ENCODE data around the gene PTGR3. TPM values are rescaled to one million over a fixed set of nuclear protein-coding genes. Genes with fewer than 3 reads are reported as not detected.

PTGR3 gene
- total RNA-seq, 1 experiment from 2014 or later, result 9.3 TPM

GRCh38 chr18:75214766-75215510 is 6.0 kb upstream of the PTGR3 start:
- Histone ChIP-seq H3K4me1 (peaks cover 8% of the 10 kb centered on the region; the same call in 1 of the 2 replicates), H3K9me3 (no peaks in the 10 kb centered on the region), H3K27me3 (replicated peaks; ENCODE audit: control insufficient read depth, insufficient read depth, low read length) (no peaks in the 10 kb centered on the region), H3K36me3 (ENCODE audit: control insufficient read depth, insufficient read depth, low read length) (no peaks in the 10 kb centered on the region), H3K4me3 (ENCODE audit: low read depth, low read length) (no peak overlapping the region)
- POLR2A ChIA-PET, result no interaction called here
- no TSS peak for BruUV-seq (replicated peaks)
- H3K27me3 Mint-ChIP-seq (ENCODE audit: insufficient read depth, unreplicated experiment), result no peaks in the 10 kb centered on the region
- H3K36me3 Mint-ChIP-seq (ENCODE audit: insufficient read depth, unreplicated experiment), result peaks cover 13% of the 10 kb centered on the region
- no peak overlapping the region for H3K4me3 Mint-ChIP-seq (ENCODE audit: unreplicated experiment)
- H3K4me1 Mint-ChIP-seq (ENCODE audit: low read depth, unreplicated experiment), result no peaks in the 10 kb centered on the region
- CTCF ChIA-PET, result no interaction called here
- no peak for TF ChIP-seq CTCF (IDR thresholded peaks at IDR 0.05; ENCODE audit: insufficient read depth in 1 of 2, low read depth in 1 of 2, low read length in 1 of 2, severe bottlenecking in 1 of 2, unreplicated experiment in 1 of 2)
- intact Hi-C loops (cut with micrococcal nuclease; ENCODE audit: unreplicated experiment), result no loop called here
- no peaks in the 10 kb centered on the region for H3K9me3 Mint-ChIP-seq (ENCODE audit: unreplicated experiment)
- no peak for DNase-seq
- H3K27ac Mint-ChIP-seq (ENCODE audit: unreplicated experiment), result no peak overlapping the region

DNA sequence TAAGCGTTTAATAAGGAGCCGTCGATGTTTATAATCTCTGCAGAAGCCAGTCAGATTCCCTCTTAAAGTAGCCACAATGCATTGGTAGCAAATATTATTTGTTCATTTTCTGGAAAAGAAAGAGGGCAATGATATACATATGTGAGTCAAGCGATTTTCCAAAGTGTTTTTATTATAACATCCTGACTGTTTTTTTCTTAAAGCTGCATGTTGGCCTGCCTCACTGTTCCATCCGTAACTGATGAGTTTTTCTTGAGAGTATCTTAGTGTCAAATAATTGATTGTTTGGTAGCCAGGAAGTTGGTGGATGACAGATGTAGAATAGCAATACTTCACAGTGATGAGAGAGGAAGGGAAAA is 5.4 kb upstream of the PTGR3 start:
- H3K27me3 ChIP-seq (replicated peaks; ENCODE audit: control insufficient read depth, insufficient read depth, low read length), result no peaks in the 10 kb centered on the region

GRCh38 chr18:75213611-75214331 is 4.8 kb upstream of the PTGR3 start:
- TF ChIP-seq CTCF (IDR thresholded peaks at IDR 0.05; ENCODE audit: insufficient read depth in 1 of 2, low read depth in 1 of 2, low read length in 1 of 2, severe bottlenecking in 1 of 2, unreplicated experiment in 1 of 2), result no peak
- no peak overlapping the region for H3K4me3 ChIP-seq (ENCODE audit: low read depth, low read length)
- peaks cover 8% of the 10 kb centered on the region; the same call in 1 of the 2 replicates for H3K4me1 ChIP-seq
- no peaks in the 10 kb centered on the region for H3K9me3 ChIP-seq
- CTCF ChIA-PET, result no interaction called here
- intact Hi-C loops (cut with micrococcal nuclease; ENCODE audit: unreplicated experiment), result no loop called here
- H3K36me3 ChIP-seq (ENCODE audit: control insufficient read depth, insufficient read depth, low read length), result no peaks in the 10 kb centered on the region
- POLR2A ChIA-PET, result no interaction called here
- no TSS peak for BruUV-seq (replicated peaks)
- H3K27me3 ChIP-seq (replicated peaks; ENCODE audit: control insufficient read depth, insufficient read depth, low read length), result no peaks in the 10 kb centered on the region
- Mint-ChIP-seq H3K4me3 (ENCODE audit: unreplicated experiment) (no peak overlapping the region), H3K27me3 (ENCODE audit: insufficient read depth, unreplicated experiment) (no peaks in the 10 kb centered on the region), H3K9me3 (ENCODE audit: unreplicated experiment) (no peaks in the 10 kb centered on the region), H3K36me3 (ENCODE audit: insufficient read depth, unreplicated experiment) (peaks cover 13% of the 10 kb centered on the region), H3K27ac (ENCODE audit: unreplicated experiment) (no peak overlapping the region), H3K4me1 (ENCODE audit: low read depth, unreplicated experiment) (no peaks in the 10 kb centered on the region)
- no peak for DNase-seq

More for the DNA sequence above, 5.4 kb upstream of the PTGR3 start:
- peaks cover 13% of the 10 kb centered on the region for H3K36me3 Mint-ChIP-seq (ENCODE audit: insufficient read depth, unreplicated experiment)
- H3K4me3 ChIP-seq (ENCODE audit: low read depth, low read length), result no peak overlapping the region
- ChIA-PET CTCF (no interaction called here), POLR2A (no interaction called here)
- no peak overlapping the region for H3K27ac Mint-ChIP-seq (ENCODE audit: unreplicated experiment)
- no peak for DNase-seq
- intact Hi-C loops (cut with micrococcal nuclease; ENCODE audit: unreplicated experiment), result no loop called here
- no peaks in the 10 kb centered on the region for H3K9me3 Mint-ChIP-seq (ENCODE audit: unreplicated experiment)
- peaks cover 8% of the 10 kb centered on the region; the same call in 1 of the 2 replicates for H3K4me1 ChIP-seq
- H3K36me3 ChIP-seq (ENCODE audit: control insufficient read depth, insufficient read depth, low read length), result no peaks in the 10 kb centered on the region
- BruUV-seq (replicated peaks), result no TSS peak
- no peaks in the 10 kb centered on the region for H3K4me1 Mint-ChIP-seq (ENCODE audit: low read depth, unreplicated experiment)
- H3K4me3 Mint-ChIP-seq (ENCODE audit: unreplicated experiment), result no peak overlapping the region
- H3K9me3 ChIP-seq, result no peaks in the 10 kb centered on the region
- no peaks in the 10 kb centered on the region for H3K27me3 Mint-ChIP-seq (ENCODE audit: insufficient read depth, unreplicated experiment)
- no peak for TF ChIP-seq CTCF (IDR thresholded peaks at IDR 0.05; ENCODE audit: insufficient read depth in 1 of 2, low read depth in 1 of 2, low read length in 1 of 2, severe bottlenecking in 1 of 2, unreplicated experiment in 1 of 2)
